ENCODE measurements around the gene CLDN8.

CLDN8 gene

DNA sequence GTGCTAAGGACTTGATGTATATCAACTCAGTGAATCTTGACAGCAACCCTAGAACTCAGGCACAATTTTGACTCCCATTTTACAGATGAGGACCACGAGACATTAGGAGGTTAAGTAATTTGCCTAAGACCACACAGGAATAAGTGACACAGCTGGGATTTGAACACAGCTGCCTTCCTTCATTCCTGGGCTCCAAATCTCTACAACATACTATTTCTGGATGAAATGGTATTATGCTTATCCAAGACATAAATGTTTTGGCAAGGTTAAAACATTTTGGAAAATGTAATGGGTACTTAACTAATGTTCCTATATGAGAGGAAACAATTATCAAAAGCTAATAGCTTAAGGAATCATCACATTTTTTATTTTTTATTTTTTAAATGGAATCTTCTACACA is 4.8 kb downstream of the CLDN8 start:
- no peak for TF ChIP-seq CREB1 (IDR thresholded peaks at IDR 0.05; ENCODE audit: low read depth)
- TF ChIP-seq, protein P1, sequence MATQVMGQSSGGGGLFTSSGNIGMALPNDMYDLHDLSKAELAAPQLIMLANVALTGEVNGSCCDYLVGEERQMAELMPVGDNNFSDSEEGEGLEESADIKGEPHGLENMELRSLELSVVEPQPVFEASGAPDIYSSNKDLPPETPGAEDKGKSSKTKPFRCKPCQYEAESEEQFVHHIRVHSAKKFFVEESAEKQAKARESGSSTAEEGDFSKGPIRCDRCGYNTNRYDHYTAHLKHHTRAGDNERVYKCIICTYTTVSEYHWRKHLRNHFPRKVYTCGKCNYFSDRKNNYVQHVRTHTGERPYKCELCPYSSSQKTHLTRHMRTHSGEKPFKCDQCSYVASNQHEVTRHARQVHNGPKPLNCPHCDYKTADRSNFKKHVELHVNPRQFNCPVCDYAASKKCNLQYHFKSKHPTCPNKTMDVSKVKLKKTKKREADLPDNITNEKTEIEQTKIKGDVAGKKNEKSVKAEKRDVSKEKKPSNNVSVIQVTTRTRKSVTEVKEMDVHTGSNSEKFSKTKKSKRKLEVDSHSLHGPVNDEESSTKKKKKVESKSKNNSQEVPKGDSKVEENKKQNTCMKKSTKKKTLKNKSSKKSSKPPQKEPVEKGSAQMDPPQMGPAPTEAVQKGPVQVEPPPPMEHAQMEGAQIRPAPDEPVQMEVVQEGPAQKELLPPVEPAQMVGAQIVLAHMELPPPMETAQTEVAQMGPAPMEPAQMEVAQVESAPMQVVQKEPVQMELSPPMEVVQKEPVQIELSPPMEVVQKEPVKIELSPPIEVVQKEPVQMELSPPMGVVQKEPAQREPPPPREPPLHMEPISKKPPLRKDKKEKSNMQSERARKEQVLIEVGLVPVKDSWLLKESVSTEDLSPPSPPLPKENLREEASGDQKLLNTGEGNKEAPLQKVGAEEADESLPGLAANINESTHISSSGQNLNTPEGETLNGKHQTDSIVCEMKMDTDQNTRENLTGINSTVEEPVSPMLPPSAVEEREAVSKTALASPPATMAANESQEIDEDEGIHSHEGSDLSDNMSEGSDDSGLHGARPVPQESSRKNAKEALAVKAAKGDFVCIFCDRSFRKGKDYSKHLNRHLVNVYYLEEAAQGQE (IDR thresholded peaks at IDR 0.05; ENCODE audit: low read depth): no peak
- TF ChIP-seq ZBTB7A (IDR thresholded peaks at IDR 0.05; ENCODE audit: low read depth): no peak
- TF ChIP-seq, protein P2, sequence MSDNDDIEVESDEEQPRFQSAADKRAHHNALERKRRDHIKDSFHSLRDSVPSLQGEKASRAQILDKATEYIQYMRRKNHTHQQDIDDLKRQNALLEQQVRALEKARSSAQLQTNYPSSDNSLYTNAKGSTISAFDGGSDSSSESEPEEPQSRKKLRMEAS (IDR thresholded peaks at IDR 0.05): no peak
- TF ChIP-seq FOXM1 (IDR thresholded peaks at IDR 0.05; ENCODE audit: borderline replicate concordance, low read depth): no peak
- TF ChIP-seq, protein P3, sequence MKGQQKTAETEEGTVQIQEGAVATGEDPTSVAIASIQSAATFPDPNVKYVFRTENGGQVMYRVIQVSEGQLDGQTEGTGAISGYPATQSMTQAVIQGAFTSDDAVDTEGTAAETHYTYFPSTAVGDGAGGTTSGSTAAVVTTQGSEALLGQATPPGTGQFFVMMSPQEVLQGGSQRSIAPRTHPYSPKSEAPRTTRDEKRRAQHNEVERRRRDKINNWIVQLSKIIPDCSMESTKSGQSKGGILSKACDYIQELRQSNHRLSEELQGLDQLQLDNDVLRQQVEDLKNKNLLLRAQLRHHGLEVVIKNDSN (IDR thresholded peaks at IDR 0.05): no peak
- no peak for TF ChIP-seq TEAD4 (IDR thresholded peaks at IDR 0.05)
- no peak for TF ChIP-seq TAF1 (IDR thresholded peaks at IDR 0.05; ENCODE audit: low read depth)
- no peak for TF ChIP-seq CEBPB (IDR thresholded peaks at IDR 0.05)
- TF ChIP-seq EGR1 (IDR thresholded peaks at IDR 0.05): no peak
- TF ChIP-seq NFIC (IDR thresholded peaks at IDR 0.05): no peak
- no peak for TF ChIP-seq TCF12 (IDR thresholded peaks at IDR 0.05; ENCODE audit: low read depth)
- TF ChIP-seq EP300 (IDR thresholded peaks at IDR 0.05; ENCODE audit: borderline replicate concordance): no peak
- no peak for TF ChIP-seq YY1 (IDR thresholded peaks at IDR 0.05; ENCODE audit: low read depth)
- TF ChIP-seq RAD21 (IDR thresholded peaks at IDR 0.05; ENCODE audit: low read depth): no peak

GRCh38 chr21:30209601-30210000 is 6.3 kb downstream of the CLDN8 start:
- TF ChIP-seq CREB1 (IDR thresholded peaks at IDR 0.05; ENCODE audit: low read depth) (no peak), TEAD4 (IDR thresholded peaks at IDR 0.05) (no peak), NFIC (IDR thresholded peaks at IDR 0.05) (no peak), RAD21 (IDR thresholded peaks at IDR 0.05; ENCODE audit: low read depth) (no peak), FOXM1 (IDR thresholded peaks at IDR 0.05; ENCODE audit: borderline replicate concordance, low read depth) (no peak), CEBPB (IDR thresholded peaks at IDR 0.05) (no peak), TAF1 (IDR thresholded peaks at IDR 0.05; ENCODE audit: low read depth) (no peak), TCF12 (IDR thresholded peaks at IDR 0.05; ENCODE audit: low read depth) (no peak), YY1 (IDR thresholded peaks at IDR 0.05; ENCODE audit: low read depth) (no peak), EGR1 (IDR thresholded peaks at IDR 0.05) (no peak), ZBTB7A (IDR thresholded peaks at IDR 0.05; ENCODE audit: low read depth) (no peak), EP300 (IDR thresholded peaks at IDR 0.05; ENCODE audit: borderline replicate concordance) (no peak)
- TF ChIP-seq, protein P1 (IDR thresholded peaks at IDR 0.05; ENCODE audit: low read depth): no peak
- TF ChIP-seq, protein P2 (IDR thresholded peaks at IDR 0.05): no peak
- TF ChIP-seq, protein P3 (IDR thresholded peaks at IDR 0.05): no peak

- TF ChIP-seq CEBPB (IDR thresholded peaks at IDR 0.05) (no peak), TEAD4 (IDR thresholded peaks at IDR 0.05) (no peak)
Observed at GRCh38 chr21:30207252-30207579, 8.7 kb downstream of the CLDN8 start.

DNA sequence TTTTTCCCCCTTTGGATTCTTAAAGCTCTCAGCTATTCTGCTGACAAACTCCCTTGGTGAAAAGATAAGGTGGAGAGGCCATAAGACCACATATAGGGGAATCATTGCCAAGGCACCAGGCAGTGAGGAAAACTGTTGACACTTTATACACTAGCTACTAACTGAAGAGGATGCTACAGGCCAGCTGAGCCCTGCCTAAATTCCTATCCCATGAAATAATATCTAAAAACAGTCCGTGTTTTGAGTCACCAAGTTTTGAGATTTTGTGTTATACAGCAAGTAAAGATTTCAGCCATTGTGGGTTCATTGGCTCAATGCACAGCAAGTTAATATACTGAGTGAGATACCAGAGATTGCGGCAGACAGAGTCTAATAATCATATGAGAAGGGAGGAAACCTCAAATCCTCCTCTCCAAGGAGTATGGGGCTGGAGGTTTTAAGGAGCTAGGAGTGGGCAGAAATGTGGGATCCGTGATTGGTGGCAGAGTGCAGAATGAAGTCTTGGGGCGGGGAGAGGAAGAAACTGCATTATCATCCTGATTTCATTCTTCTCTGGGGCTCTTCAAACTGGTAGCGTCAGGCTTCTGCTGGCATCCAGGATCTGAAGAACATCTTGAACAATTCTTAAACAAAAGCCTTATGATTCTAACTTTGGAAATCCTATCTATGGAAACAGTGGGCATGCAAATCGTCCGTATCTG is 9.2 kb downstream of the CLDN8 start:
- TF ChIP-seq CEBPB (IDR thresholded peaks at IDR 0.05) (no peak), EP300 (IDR thresholded peaks at IDR 0.05; ENCODE audit: borderline replicate concordance) (no peak), TAF1 (IDR thresholded peaks at IDR 0.05; ENCODE audit: low read depth) (no peak), EGR1 (IDR thresholded peaks at IDR 0.05) (no peak), RAD21 (IDR thresholded peaks at IDR 0.05; ENCODE audit: low read depth) (no peak), ZBTB7A (IDR thresholded peaks at IDR 0.05; ENCODE audit: low read depth) (no peak), YY1 (IDR thresholded peaks at IDR 0.05; ENCODE audit: low read depth) (no peak), TEAD4 (IDR thresholded peaks at IDR 0.05) (no peak)
- TF ChIP-seq, protein P3 (IDR thresholded peaks at IDR 0.05): no peak

GRCh38 chr21:30200000-30200399 is 15.9 kb downstream of the CLDN8 start:
- TF ChIP-seq EGR1 (IDR thresholded peaks at IDR 0.05): no peak
- TF ChIP-seq, protein P2 (IDR thresholded peaks at IDR 0.05): no peak

All from Ishikawa (cell line).